Neural progenitor cell (in vitro differentiated cells): ENCODE measurements around the gene MSH3. TPM values are rescaled to one million over a fixed set of nuclear protein-coding genes. Genes with fewer than 3 reads are reported as not detected.

Experiments used
- DNase-seq: peaks from one replicate; pipeline ENCODE4 v3.0.0-alpha.2; 2016; ENCODE audit warnings: low spot score
- H2AFZ ChIP-seq: fragments of 200-600 bp; sonication (generic); replicated peaks from 2 replicates; pipeline ENCODE4 v1.6.1; 2016; ENCODE audit warnings: antibody characterized with exemption
- H3F3A ChIP-seq: fragments of 200-600 bp; sonication (generic); 2 replicates; pipeline ENCODE4 v1.6.1; 2016; ENCODE audit warnings: antibody characterized with exemption, low read depth
- H3K27ac ChIP-seq: fragments of 200-600 bp; sonication (generic); 2 replicates; pipeline ENCODE4 v1.5.1; 2016; ENCODE audit warnings: mild to moderate bottlenecking
- H3K27me3 ChIP-seq: fragments of 200-600 bp; sonication (generic); 2 replicates; pipeline ENCODE4 v1.6.1; 2016; ENCODE audit warnings: mild to moderate bottlenecking, moderate library complexity
- H3K36me3 ChIP-seq: fragments of 200-600 bp; sonication (generic); 2 replicates; pipeline ENCODE4 v1.5.1; 2016
- H3K4me1 ChIP-seq: fragments of 200-600 bp; sonication (generic); 2 replicates; pipeline ENCODE4 v1.6.1; 2016; ENCODE audit warnings: mixed run types
- H3K4me2 ChIP-seq: fragments of 200-600 bp; sonication (generic); 2 replicates; pipeline ENCODE4 v1.6.1; 2016
- H3K4me3 ChIP-seq: fragments of 200-600 bp; sonication (generic); 2 replicates; pipeline ENCODE4 v1.5.1; 2016
- H3K79me2 ChIP-seq: fragments of 200-600 bp; sonication (generic); 2 replicates; pipeline ENCODE4 v1.6.1; 2016; ENCODE audit warnings: low read depth
- H3K9ac ChIP-seq: fragments of 200-600 bp; sonication (generic); 2 replicates; pipeline ENCODE4 v1.6.1; 2016
- H3K9me3 ChIP-seq: fragments of 200-600 bp; sonication (generic); 2 replicates; pipeline ENCODE4 v1.5.1; 2016; ENCODE audit warnings: low read depth
- H4K20me1 ChIP-seq: fragments of 200-600 bp; sonication (generic); 2 replicates; pipeline ENCODE4 v1.6.1; 2016; ENCODE audit warnings: low read depth
- H3K27ac Mint-ChIP-seq: 3 replicates; pipeline ENCODE4 v1.8.0; 2021; ENCODE audit warnings: mixed read lengths
- H3K27me3 Mint-ChIP-seq: 2 replicates; pipeline ENCODE4 v1.8.0; 2022; ENCODE audit warnings: low read depth, mild to moderate bottlenecking, inconsistent platforms, moderate library complexity, mixed read lengths; ENCODE audit not compliant: insufficient read depth
- H3K36me3 Mint-ChIP-seq: 3 replicates; pipeline ENCODE4 v1.8.0; 2021; ENCODE audit warnings: mixed read lengths
- H3K4me1 Mint-ChIP-seq: 3 replicates; pipeline ENCODE4 v1.8.0; 2021; ENCODE audit warnings: mixed read lengths
- H3K4me3 Mint-ChIP-seq: 3 replicates; pipeline ENCODE4 v1.8.0; 2021; ENCODE audit warnings: mild to moderate bottlenecking, moderate library complexity, mixed read lengths
- H3K9me3 Mint-ChIP-seq: 3 replicates; pipeline ENCODE4 v1.8.0; 2020; ENCODE audit warnings: mixed read lengths
- CTCF ChIP-seq: fragments of 200-600 bp; sonication (generic); IDR thresholded peaks from 2 replicates; pipeline ENCODE4 v1.5.1; 2017; ENCODE audit warnings: antibody characterized with exemption, mild to moderate bottlenecking
- EZH2 ChIP-seq: fragments of 200-600 bp; sonication (generic); IDR thresholded peaks from 2 replicates; pipeline ENCODE4 v1.6.1; 2017; ENCODE audit warnings: antibody characterized with exemption, mild to moderate bottlenecking, moderate library complexity
- EZH2phosphoT487 ChIP-seq: fragments of 200-600 bp; sonication (generic); IDR thresholded peaks from 2 replicates; pipeline ENCODE4 v1.6.1; 2017; ENCODE audit warnings: antibody characterized with exemption
- total RNA-seq: library from RNA; depleted of rRNA; stranded (reverse); fragments of >200 nt; gene quantifications from 2 replicates; pipeline ENCODE4 v1.2.3, GENCODE V29; 2015; ENCODE audit warnings: low replicate concordance

The MSH3 gene
- total RNA-seq, 1 donor from 2014 or later = 26.1 TPM

- no peak overlapping the region for H3K27ac Mint-ChIP-seq
- Histone ChIP-seq H3K27me3 (no peaks in the 10 kb centered on the region), H3K4me3 (no peak overlapping the region), H3F3A (peaks cover 31% of the 10 kb centered on the region), H3K36me3 (no peaks in the 10 kb centered on the region), H3K79me2 (no peaks in the 10 kb centered on the region), H3K27ac (no peak overlapping the region), H2AFZ (no peak overlapping the region), H3K9ac (no peak overlapping the region), H3K4me2 (no peak overlapping the region), H3K9me3 (no peaks in the 10 kb centered on the region), H3K4me1 (peaks cover 33% of the 10 kb centered on the region), H4K20me1 (no peaks in the 10 kb centered on the region)
- TF ChIP-seq EZH2phosphoT487 (no peak), EZH2 (no peak), CTCF (no peak)
- no peaks in the 10 kb centered on the region for H3K27me3 Mint-ChIP-seq
- peaks cover 24% of the 10 kb centered on the region for H3K36me3 Mint-ChIP-seq
- DNase-seq = no peak
- H3K4me1 Mint-ChIP-seq = peaks cover 28% of the 10 kb centered on the region
- no peaks in the 10 kb centered on the region for H3K9me3 Mint-ChIP-seq
- H3K4me3 Mint-ChIP-seq = no peak overlapping the region
Observed at GRCh38 chr5:80618438-80618837, 36.0 kb upstream of the MSH3 start.

- Mint-ChIP-seq H3K27ac (no peak overlapping the region), H3K9me3 (no peaks in the 10 kb centered on the region)
- TF ChIP-seq CTCF = no peak
- no peak for TF ChIP-seq EZH2phosphoT487
- no peak for TF ChIP-seq EZH2
Observed at GRCh38 chr5:80619086-80619485, 35.4 kb upstream of the MSH3 start.

GRCh38 chr5:80620211-80620610, 34.2 kb upstream of the MSH3 start:
- Histone ChIP-seq H3F3A (peaks cover 22% of the 10 kb centered on the region), H3K79me2 (no peaks in the 10 kb centered on the region), H3K9me3 (no peaks in the 10 kb centered on the region), H3K4me2 (no peak overlapping the region), H3K4me1 (peaks cover 17% of the 10 kb centered on the region), H3K27me3 (no peaks in the 10 kb centered on the region), H3K4me3 (no peak overlapping the region), H2AFZ (no peak overlapping the region), H3K27ac (no peak overlapping the region), H3K36me3 (no peaks in the 10 kb centered on the region), H3K9ac (no peak overlapping the region), H4K20me1 (no peaks in the 10 kb centered on the region)
- H3K4me1 Mint-ChIP-seq = peaks cover 21% of the 10 kb centered on the region
- H3K9me3 Mint-ChIP-seq = no peaks in the 10 kb centered on the region
- no peak for DNase-seq
- H3K4me3 Mint-ChIP-seq = no peak overlapping the region
- H3K36me3 Mint-ChIP-seq = peaks cover 25% of the 10 kb centered on the region
- H3K27ac Mint-ChIP-seq = no peak overlapping the region
- H3K27me3 Mint-ChIP-seq = no peaks in the 10 kb centered on the region
- TF ChIP-seq EZH2phosphoT487 (no peak), CTCF (no peak), EZH2 (no peak)

More at GRCh38 chr5:80619086-80619485, 35.4 kb upstream of the MSH3 start:
- H3K9me3 ChIP-seq = no peaks in the 10 kb centered on the region
- H3K36me3 ChIP-seq = no peaks in the 10 kb centered on the region
- H3K27me3 Mint-ChIP-seq = no peaks in the 10 kb centered on the region
- peaks cover 31% of the 10 kb centered on the region for H3F3A ChIP-seq
- no peak overlapping the region for H3K4me2 ChIP-seq
- no peaks in the 10 kb centered on the region for H3K79me2 ChIP-seq
- no peak overlapping the region for H3K4me3 ChIP-seq
- H3K36me3 Mint-ChIP-seq = peaks cover 24% of the 10 kb centered on the region
- DNase-seq = no peak
- no peak overlapping the region for H2AFZ ChIP-seq
- no peak overlapping the region for H3K27ac ChIP-seq
- no peak overlapping the region for H3K4me3 Mint-ChIP-seq
- H3K9ac ChIP-seq = no peak overlapping the region
- H3K4me1 Mint-ChIP-seq = peaks cover 28% of the 10 kb centered on the region
- H4K20me1 ChIP-seq = no peaks in the 10 kb centered on the region
- H3K4me1 ChIP-seq = peaks cover 28% of the 10 kb centered on the region
- H3K27me3 ChIP-seq = no peaks in the 10 kb centered on the region
